22Rv1 (cell line): ENCODE results near the gene HERC3.

ENCODE experiments used
- CTCF ChIP-seq: fragments of 450-650 bp; IDR thresholded peaks from 2 replicates; pipeline ENCODE4 v1.5.1; 2017; ENCODE audit warnings: mild to moderate bottlenecking
- ZFX ChIP-seq: fragments of 450-650 bp; IDR thresholded peaks from 2 replicates; pipeline ENCODE4 v1.6.1; 2017; ENCODE audit warnings: antibody characterized with exemption, borderline replicate concordance

GRCh38 chr4:88643932-88644331 is 51.7 kb downstream of the HERC3 start:
- TF ChIP-seq CTCF, result no peak
- TF ChIP-seq ZFX, result no peak
